ENCODE measurements around the gene GIN1. TPM values are rescaled to one million over a fixed set of nuclear protein-coding genes. Genes with fewer than 3 reads are reported as not detected.
A peak's percentile ranks its signal among the peaks of the same experiment; 100 is the strongest.

GIN1 gene
- total and polyA plus RNA-seq, 9 of the 15 experiments (the other 6 are each of a cell fraction or from before 2014, with no cell fraction given): 2.4 to 9.8 (median 7.8) TPM

DNA sequence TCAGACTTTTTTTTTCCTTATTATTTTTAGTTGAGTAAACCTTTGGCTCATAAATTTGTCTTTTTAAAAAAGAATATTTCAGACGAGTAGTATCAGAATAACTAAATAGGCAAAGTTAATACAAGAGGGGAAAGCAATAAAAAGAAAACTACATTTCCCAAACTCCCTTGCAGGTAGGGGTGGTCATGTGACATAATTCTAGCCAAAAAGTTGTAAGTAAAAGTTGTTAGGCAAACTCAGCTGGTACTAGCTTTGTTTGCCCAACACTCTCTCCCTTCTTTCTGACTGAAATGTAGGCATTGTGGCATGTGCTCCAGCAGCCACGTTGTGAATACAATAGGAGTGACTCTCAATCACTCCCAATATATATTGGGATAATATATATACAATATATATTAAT, 20.9 kb downstream of the GIN1 start (continued):
- TF ChIP-seq SPI1 (IDR thresholded peaks at IDR 0.05; ENCODE audit: borderline replicate concordance, low read depth, low read length): no peak
- no peak for TF ChIP-seq EWSR1 (IDR thresholded peaks at IDR 0.05; ENCODE audit: borderline replicate concordance, low read depth, partially characterized antibody)
- no peak for TF ChIP-seq ELF4 (CRISPR knock-in tag; IDR thresholded peaks at IDR 0.05)
- TF ChIP-seq, protein P1, sequence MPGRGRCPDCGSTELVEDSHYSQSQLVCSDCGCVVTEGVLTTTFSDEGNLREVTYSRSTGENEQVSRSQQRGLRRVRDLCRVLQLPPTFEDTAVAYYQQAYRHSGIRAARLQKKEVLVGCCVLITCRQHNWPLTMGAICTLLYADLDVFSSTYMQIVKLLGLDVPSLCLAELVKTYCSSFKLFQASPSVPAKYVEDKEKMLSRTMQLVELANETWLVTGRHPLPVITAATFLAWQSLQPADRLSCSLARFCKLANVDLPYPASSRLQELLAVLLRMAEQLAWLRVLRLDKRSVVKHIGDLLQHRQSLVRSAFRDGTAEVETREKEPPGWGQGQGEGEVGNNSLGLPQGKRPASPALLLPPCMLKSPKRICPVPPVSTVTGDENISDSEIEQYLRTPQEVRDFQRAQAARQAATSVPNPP (IDR thresholded peaks at IDR 0.05; ENCODE audit: borderline replicate concordance, insufficient read depth, insufficient read length): no peak
- no peak for TF ChIP-seq NFIX (CRISPR knock-in tag; IDR thresholded peaks at IDR 0.05; ENCODE audit: low read depth)
- TF ChIP-seq POLR2B (IDR thresholded peaks at IDR 0.05; ENCODE audit: low read depth, partially characterized antibody): no peak
- no peak for TF ChIP-seq ZNF175 (CRISPR knock-in tag; IDR thresholded peaks at IDR 0.05; ENCODE audit: low read depth)
- no peak for TF ChIP-seq NCOA1 (IDR thresholded peaks at IDR 0.05; ENCODE audit: low read depth)
- TF ChIP-seq, protein P2, sequence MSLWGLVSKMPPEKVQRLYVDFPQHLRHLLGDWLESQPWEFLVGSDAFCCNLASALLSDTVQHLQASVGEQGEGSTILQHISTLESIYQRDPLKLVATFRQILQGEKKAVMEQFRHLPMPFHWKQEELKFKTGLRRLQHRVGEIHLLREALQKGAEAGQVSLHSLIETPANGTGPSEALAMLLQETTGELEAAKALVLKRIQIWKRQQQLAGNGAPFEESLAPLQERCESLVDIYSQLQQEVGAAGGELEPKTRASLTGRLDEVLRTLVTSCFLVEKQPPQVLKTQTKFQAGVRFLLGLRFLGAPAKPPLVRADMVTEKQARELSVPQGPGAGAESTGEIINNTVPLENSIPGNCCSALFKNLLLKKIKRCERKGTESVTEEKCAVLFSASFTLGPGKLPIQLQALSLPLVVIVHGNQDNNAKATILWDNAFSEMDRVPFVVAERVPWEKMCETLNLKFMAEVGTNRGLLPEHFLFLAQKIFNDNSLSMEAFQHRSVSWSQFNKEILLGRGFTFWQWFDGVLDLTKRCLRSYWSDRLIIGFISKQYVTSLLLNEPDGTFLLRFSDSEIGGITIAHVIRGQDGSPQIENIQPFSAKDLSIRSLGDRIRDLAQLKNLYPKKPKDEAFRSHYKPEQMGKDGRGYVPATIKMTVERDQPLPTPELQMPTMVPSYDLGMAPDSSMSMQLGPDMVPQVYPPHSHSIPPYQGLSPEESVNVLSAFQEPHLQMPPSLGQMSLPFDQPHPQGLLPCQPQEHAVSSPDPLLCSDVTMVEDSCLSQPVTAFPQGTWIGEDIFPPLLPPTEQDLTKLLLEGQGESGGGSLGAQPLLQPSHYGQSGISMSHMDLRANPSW (CRISPR knock-in tag; IDR thresholded peaks at IDR 0.05): no peak
- TF ChIP-seq, protein P3, sequence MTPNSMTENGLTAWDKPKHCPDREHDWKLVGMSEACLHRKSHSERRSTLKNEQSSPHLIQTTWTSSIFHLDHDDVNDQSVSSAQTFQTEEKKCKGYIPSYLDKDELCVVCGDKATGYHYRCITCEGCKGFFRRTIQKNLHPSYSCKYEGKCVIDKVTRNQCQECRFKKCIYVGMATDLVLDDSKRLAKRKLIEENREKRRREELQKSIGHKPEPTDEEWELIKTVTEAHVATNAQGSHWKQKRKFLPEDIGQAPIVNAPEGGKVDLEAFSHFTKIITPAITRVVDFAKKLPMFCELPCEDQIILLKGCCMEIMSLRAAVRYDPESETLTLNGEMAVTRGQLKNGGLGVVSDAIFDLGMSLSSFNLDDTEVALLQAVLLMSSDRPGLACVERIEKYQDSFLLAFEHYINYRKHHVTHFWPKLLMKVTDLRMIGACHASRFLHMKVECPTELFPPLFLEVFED (CRISPR knock-in tag; conservative IDR thresholded peaks at IDR 0.05): no peak
- no peak for TF ChIP-seq ZNF830 (CRISPR knock-in tag; IDR thresholded peaks at IDR 0.05)
- no peak for TF ChIP-seq NRF1 (conservative IDR thresholded peaks at IDR 0.05 in 1 of 2, IDR thresholded peaks at IDR 0.05 in 1 of 2)
- TF ChIP-seq RFX5 (IDR thresholded peaks at IDR 0.05; ENCODE audit: low read depth, low read length): no peak
- no peak for TF ChIP-seq ZNF76 (CRISPR knock-in tag; IDR thresholded peaks at IDR 0.05; ENCODE audit: borderline replicate concordance)
- no peak for TF ChIP-seq ZNF212 (CRISPR knock-in tag; IDR thresholded peaks at IDR 0.05)
- peak; percentile 66 for TF ChIP-seq ZNF143 (CRISPR knock-in tag; IDR thresholded peaks at IDR 0.05)
